ENCODE measurements around the gene CDH4.

The CDH4 gene

GRCh38 chr20:61861054-61861841 lies 609.2 kb downstream of the CDH4 start:
- no peak for DNase-seq

DNA sequence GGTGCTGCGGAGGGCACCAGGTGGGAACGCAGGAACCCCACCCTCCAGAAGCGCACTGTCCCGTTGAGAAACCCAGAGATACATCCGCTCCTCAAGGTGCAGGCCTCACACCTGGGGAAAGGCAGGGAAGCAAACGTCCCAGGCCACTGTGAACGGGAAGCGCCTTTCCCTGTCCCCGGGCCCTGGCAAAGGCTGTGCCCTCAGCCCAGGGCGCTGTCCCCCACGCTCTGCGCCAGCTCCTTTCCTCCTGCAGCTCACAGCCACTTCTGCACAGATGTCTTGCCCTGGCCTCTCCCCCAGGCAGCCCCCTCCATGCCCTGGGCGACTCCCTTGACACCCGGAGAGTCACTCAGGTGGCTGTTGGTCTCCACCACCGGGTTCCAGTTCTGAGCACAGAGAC lies 609.8 kb downstream of the CDH4 start:
- no peak for DNase-seq

GRCh38 chr20:61862881-61863280 lies 610.8 kb downstream of the CDH4 start:
- DNase-seq = no peak

- no peak for DNase-seq
Measured at GRCh38 chr20:61864481-61864880, 612.4 kb downstream of the CDH4 start.

- DNase-seq = no peak
Measured at GRCh38 chr20:61865353-61865752, 613.3 kb downstream of the CDH4 start.

GRCh38 chr20:61866165-61866564 lies 614.1 kb downstream of the CDH4 start:
- no peak for DNase-seq

GRCh38 chr20:61868006-61868405 lies 615.9 kb downstream of the CDH4 start:
- no peak for DNase-seq

GRCh38 chr20:61868466-61869090 lies 616.5 kb downstream of the CDH4 start:
- DNase-seq = no peak

- no peak for DNase-seq
Measured at GRCh38 chr20:61869750-61870507, 617.9 kb downstream of the CDH4 start.

DNA sequence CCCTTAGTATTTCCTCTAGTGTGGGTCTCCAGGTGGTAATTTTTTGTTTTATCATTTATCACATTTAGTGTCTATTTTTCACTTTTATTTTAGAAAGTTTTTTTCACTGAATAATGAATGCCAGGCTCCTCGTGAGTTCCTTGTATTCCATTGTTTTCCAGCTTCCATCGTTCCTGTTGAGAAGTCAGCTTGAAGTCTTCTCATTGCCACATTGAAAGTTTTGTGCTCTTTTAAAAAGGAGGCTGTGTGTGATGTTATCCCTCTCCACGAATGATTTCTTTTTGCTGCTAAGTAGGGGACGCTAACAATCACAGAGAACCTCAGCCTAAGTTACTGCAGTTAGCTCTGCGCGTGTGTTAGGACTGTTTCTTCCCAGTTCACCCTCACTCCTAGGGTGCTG lies 619.1 kb downstream of the CDH4 start:
- no peak for DNase-seq

- DNase-seq = no peak
Measured at GRCh38 chr20:61871913-61872312, 619.9 kb downstream of the CDH4 start.

- no peak for DNase-seq
Measured at GRCh38 chr20:61872371-61872900, 620.4 kb downstream of the CDH4 start.

DNA sequence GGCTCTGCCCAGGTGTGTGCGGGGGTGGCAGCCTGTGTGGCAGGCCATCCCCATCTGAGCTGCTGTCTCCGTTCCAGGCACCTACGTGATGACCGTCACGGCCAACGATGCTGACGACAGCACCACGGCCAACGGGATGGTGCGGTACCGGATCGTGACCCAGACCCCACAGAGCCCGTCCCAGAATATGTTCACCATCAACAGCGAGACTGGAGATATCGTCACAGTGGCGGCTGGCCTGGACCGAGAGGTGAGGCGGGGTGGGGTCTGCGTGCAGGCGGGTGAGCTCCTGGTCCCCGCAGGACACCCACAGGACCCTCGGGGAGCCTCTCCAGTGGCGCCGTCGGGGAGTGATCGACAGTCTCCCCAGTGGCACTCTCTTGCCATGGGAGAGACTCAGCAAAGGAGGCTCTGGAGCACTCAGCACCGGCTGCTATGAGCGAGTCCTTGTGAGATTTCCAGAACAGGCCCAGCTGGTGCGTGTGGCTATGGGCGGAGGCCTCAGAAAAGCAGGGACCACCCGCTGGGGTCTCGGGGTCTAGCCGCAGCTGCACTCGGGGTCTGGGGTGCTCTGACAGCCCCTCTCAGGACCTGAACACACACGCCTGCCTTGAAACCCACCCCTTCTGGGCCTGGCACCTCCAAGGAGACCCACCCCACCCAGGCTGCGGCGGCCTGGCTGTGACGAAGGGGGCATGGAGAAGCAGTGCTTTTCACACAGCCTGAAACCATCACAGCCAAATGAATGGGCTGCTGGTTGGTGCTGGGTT lies 621.8 kb downstream of the CDH4 start:
- DNase-seq = no peak

DNA sequence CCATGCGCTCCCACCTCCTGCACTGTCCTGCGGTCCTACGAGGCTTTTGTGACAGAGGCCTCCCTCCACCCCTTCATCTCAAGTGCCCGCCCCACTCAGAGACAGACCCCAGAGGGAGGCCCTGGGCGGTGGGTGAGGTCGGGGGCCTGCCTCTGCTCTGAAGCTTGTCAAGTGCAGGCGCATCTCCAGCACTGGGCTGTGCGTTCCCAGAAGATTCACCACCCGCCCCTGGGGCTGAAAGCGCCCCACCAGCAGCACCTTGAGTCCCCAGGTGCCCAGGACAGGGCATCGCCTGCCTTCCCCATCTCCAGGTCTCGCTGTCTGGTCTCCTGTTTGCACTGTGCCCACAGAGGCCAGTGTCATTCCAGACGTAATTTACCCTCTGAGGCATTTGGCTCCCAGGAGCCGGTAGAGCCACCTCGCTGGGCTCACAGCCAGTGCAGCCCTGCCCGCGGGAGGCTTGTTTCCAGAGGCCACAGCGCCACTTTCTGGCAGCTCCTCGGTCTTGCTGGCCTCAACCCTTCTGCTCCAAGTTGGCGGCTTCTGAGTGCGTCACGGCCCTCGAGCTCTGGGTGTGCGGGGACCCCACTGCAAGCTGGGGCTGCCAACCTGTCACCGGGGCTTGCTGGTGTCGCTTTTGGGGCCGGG lies 622.5 kb downstream of the CDH4 start:
- DNase-seq = no peak

- DNase-seq = no peak
Measured at GRCh38 chr20:61875221-61875885, 623.3 kb downstream of the CDH4 start.

- DNase-seq = no peak
Measured at GRCh38 chr20:61875996-61876395, 623.9 kb downstream of the CDH4 start.

DNA sequence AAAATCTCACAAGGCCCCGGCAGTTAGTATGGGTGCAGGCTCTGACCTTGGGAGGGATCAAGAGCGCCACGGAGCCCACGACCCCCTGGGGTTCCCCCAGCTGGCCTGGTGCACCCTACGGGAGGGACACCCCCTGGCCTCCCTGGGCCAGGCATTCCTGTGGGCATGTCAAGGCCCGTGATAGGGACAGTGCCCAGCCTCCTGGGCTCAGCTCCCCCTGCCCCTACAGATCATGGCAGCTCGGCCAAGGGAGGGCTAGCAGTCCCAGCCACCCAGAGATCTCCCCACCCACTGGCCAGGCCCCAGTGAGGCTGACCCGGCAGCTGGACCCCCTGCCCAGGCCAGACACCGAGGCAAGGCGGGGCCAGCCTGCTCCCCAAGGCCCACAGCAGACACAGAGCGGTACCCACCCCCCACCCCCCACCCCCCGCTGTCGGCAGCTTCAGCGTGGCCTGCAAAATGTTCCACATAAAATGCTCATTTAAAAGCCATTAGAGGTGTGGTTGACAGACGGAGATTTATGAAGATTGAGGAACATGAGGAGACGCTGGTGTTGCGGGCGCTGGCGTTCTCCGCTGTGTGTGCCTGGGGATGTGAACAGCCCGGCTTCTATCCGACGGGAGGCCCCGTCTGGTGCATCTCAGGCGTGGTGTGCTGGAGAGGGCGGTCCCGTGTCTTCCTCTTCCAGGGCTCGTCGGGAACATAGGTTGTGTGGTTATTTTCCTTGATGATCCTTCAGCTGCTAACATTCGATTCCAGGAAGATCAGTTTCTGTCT lies 625.1 kb downstream of the CDH4 start:
- no peak for DNase-seq

DNA sequence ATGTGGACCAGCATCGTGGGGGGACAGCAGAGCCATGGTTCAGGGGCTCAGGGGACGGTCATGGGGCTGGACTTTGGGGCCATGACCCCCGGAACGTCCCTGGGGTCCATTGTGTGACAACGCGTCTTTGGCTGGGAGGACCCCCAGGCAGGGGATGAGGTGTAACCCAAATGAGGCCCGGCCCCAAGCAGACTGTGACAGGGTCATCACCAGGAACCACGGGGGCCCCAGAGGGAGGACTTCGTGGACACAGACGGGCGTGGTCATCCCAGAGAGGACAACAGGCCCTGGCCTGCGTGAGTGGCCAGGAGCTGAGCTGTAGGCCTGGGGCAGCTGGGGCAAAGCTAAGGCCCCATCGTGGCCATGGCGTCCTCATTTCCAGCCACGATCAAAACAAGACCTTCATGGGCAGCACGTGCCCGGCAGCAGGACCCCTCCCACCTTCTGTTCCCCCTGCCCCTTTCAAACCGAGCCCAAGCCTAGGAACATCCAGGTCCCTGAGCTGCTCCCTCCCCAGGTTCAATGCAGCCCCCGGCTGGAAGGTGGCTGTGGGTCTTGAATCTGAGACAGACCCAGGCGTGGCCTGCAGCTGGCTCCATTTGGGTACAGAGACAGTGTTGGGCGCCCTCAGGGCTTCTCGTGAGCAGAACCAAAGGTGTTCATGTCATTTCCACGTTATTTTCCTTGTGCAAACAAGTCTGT lies 625.9 kb downstream of the CDH4 start:
- no peak for DNase-seq

GRCh38 chr20:61878478-61879302 lies 626.6 kb downstream of the CDH4 start:
- DNase-seq = no peak

DNA sequence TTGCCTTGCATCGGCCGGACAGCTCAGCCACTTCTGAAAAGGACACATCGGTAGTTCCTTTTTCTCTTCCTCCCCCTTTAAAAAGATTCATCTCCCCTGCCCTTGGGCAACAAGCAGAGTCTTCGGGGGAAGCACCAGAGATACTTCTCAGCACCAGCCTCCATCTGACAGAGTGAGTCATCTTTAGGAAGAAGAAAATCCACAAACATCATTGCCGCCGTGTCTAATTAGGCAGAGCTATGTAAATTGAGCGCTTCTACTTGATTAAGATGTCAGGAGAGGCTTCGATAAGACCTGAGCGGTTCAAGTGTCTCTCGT lies 627.2 kb downstream of the CDH4 start:
- no peak for DNase-seq
